ENCODE results near the gene NRG4. TPM values are rescaled to one million over a fixed set of nuclear protein-coding genes. Genes with fewer than 3 reads are reported as not detected.

NRG4 gene
- total RNA-seq, 1 donor from 2014 or later = 2.2 TPM

- Histone ChIP-seq H3K9me3 (no peaks in the 10 kb centered on the region), H3K27me3 (ENCODE audit: low read depth) (no peaks in the 10 kb centered on the region), H3K27ac (no peak overlapping the region), H3K4me1 (no peaks in the 10 kb centered on the region), H3K36me3 (no peaks in the 10 kb centered on the region), H3K4me3 (no peak overlapping the region)
- no peak for ATAC-seq
- DNase-seq = no peak
- no peak for TF ChIP-seq CTCF (IDR thresholded peaks at IDR 0.05)
- intact Hi-C loops (cut with DNase I) = no loop called here
Measured at GRCh38 chr15:75948761-75949296, 63.4 kb downstream of the NRG4 start.

GRCh38 chr15:75947092-75947491 lies 65.1 kb downstream of the NRG4 start:
- DNase-seq (no peak), ATAC-seq (no peak)
- intact Hi-C loops (cut with DNase I) = no loop called here
- H3K4me3 ChIP-seq = no peak overlapping the region
- no peak for TF ChIP-seq CTCF (IDR thresholded peaks at IDR 0.05)
- H3K27me3 ChIP-seq (ENCODE audit: low read depth) = no peaks in the 10 kb centered on the region
- H3K9me3 ChIP-seq = no peaks in the 10 kb centered on the region
- no peaks in the 10 kb centered on the region for H3K36me3 ChIP-seq
- no peaks in the 10 kb centered on the region for H3K4me1 ChIP-seq
- H3K27ac ChIP-seq = no peak overlapping the region

GRCh38 chr15:75945953-75946352 lies 66.3 kb downstream of the NRG4 start:
- no peaks in the 10 kb centered on the region for H3K27me3 ChIP-seq (ENCODE audit: low read depth)
- no peak overlapping the region for H3K27ac ChIP-seq
- no peak overlapping the region for H3K4me3 ChIP-seq
- DNase-seq (no peak), ATAC-seq (no peak)
- H3K4me1 ChIP-seq = no peaks in the 10 kb centered on the region
- TF ChIP-seq CTCF (IDR thresholded peaks at IDR 0.05) = no peak
- no peaks in the 10 kb centered on the region for H3K9me3 ChIP-seq
- intact Hi-C loops (cut with DNase I) = no loop called here
- H3K36me3 ChIP-seq = no peaks in the 10 kb centered on the region

GRCh38 chr15:75943713-75944215 lies 68.5 kb downstream of the NRG4 start:
- H3K4me3 ChIP-seq = no peak overlapping the region
- no peaks in the 10 kb centered on the region for H3K4me1 ChIP-seq
- no peaks in the 10 kb centered on the region for H3K9me3 ChIP-seq
- no peaks in the 10 kb centered on the region for H3K27me3 ChIP-seq (ENCODE audit: low read depth)
- TF ChIP-seq CTCF (IDR thresholded peaks at IDR 0.05) = no peak
- ATAC-seq (no peak), DNase-seq (no peak)
- H3K27ac ChIP-seq = no peak overlapping the region
- H3K36me3 ChIP-seq = no peaks in the 10 kb centered on the region
- intact Hi-C loops (cut with DNase I) = no loop called here

- no peaks in the 10 kb centered on the region for H3K27me3 ChIP-seq (ENCODE audit: low read depth)
Measured at GRCh38 chr15:75943246-75943645, 69.0 kb downstream of the NRG4 start.

More at GRCh38 chr15:75943246-75943645, 69.0 kb downstream of the NRG4 start:
- ATAC-seq (no peak), DNase-seq (no peak)
- H3K36me3 ChIP-seq = no peaks in the 10 kb centered on the region
- no peak overlapping the region for H3K27ac ChIP-seq
- intact Hi-C loops (cut with DNase I) = no loop called here
- no peak overlapping the region for H3K4me3 ChIP-seq
- no peaks in the 10 kb centered on the region for H3K9me3 ChIP-seq
- no peak for TF ChIP-seq CTCF (IDR thresholded peaks at IDR 0.05)
- no peaks in the 10 kb centered on the region for H3K4me1 ChIP-seq
